GM20431 (cell line): Measurements from ENCODE around the gene GARIN5B.

Experiments used
- in situ Hi-C: fragments of 300-500 bp; cut with MseI, MboI; formaldehyde crosslinking; loops from one replicate; pipeline ENCODE4 v1.15.0; 2020; ENCODE audit warnings: low sequenced_read_pairs; ENCODE audit not compliant: unreplicated experiment

The GARIN5B gene

GRCh38 chr19:55389386-55390317, 26.6 kb upstream of the GARIN5B start:
- in situ Hi-C loops: no loop called here

- in situ Hi-C loops: no loop called here
Measured at GRCh38 chr19:55387736-55388497, 24.9 kb upstream of the GARIN5B start.

- in situ Hi-C loops: no loop called here
Measured at GRCh38 chr19:55386493-55386971, 23.5 kb upstream of the GARIN5B start.

GRCh38 chr19:55385724-55386492, 22.8 kb upstream of the GARIN5B start, which contains the start of gene RPL28:
RPL28 (plus strand) TSS chr19:55385932; CDS start chr19:55386358, 426 bp downstream.
- in situ Hi-C loops: no loop called here

- in situ Hi-C loops: no loop called here
Measured at GRCh38 chr19:55384920-55385723, 22.1 kb upstream of the GARIN5B start.

GRCh38 chr19:55384131-55384919, 21.3 kb upstream of the GARIN5B start, which contains the start of gene TMEM238:
TMEM238 (minus strand) TSS chr19:55384292; CDS start chr19:55384259, 33 bp downstream.
- in situ Hi-C loops: no loop called here

- in situ Hi-C loops: no loop called here
Measured at GRCh38 chr19:55383279-55384130, 20.4 kb upstream of the GARIN5B start.

- in situ Hi-C loops: no loop called here
Measured at GRCh38 chr19:55382522-55383054, 19.5 kb upstream of the GARIN5B start.

- in situ Hi-C loops: no loop called here
Measured at GRCh38 chr19:55382013-55382412, 19.0 kb upstream of the GARIN5B start.

GRCh38 chr19:55379174-55379573, 16.1 kb upstream of the GARIN5B start:
- in situ Hi-C loops: no loop called here

- in situ Hi-C loops: no loop called here
Measured at GRCh38 chr19:55377356-55378131, 14.5 kb upstream of the GARIN5B start.

GRCh38 chr19:55376241-55376933, 13.3 kb upstream of the GARIN5B start, which contains the start of gene TMEM190:
TMEM190 (plus strand) TSS chr19:55376826; CDS start chr19:55376854, 28 bp downstream.
- in situ Hi-C loops: no loop called here

GRCh38 chr19:55373993-55374757, 11.1 kb upstream of the GARIN5B start:
- in situ Hi-C loops: no loop called here

- in situ Hi-C loops: no loop called here
Measured at GRCh38 chr19:55373306-55373992, 10.4 kb upstream of the GARIN5B start.
